ENCODE data around the gene TCFL5.

TCFL5 gene

GRCh38 chr20:62820962-62821725 is 40.5 kb downstream of the TCFL5 start:
- no peak for DNase-seq

DNA sequence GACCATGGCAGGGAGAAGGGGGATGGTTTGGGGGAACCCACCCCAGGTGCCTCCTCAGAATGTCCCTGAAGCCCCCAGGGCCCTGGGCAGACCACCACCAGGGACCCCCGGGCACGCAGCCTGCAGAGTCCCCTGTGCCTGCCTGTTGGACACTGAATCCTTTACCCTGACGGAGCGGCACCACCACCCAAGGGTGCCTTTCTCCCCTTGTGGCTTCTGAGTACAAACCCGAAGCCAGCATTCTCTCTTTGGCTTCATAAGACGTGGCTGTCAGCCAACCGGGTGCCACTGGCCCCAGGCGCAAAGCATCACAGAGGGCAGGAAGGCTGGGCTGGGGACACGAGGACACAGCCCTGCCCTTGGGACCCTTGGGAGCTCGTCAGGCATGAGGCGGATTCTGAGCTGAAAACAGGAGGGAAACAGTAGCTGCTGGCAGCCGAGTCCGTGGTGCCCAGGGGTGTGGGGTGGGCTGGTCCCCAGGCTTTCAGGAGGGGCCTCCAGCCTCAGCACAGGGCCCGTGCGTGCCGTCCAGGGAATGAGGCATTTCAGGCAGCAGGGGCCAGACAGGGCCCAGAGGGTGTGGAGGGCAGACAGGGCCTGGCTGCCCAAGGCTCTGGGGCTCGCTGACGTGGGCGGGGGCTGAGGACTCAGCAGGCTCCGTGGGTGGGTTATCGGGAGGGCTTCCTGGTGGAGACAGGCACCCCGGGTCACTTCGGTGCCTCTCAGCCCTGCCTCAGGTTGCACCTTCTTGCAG is 41.2 kb downstream of the TCFL5 start:
- DNase-seq: no peak

DNA sequence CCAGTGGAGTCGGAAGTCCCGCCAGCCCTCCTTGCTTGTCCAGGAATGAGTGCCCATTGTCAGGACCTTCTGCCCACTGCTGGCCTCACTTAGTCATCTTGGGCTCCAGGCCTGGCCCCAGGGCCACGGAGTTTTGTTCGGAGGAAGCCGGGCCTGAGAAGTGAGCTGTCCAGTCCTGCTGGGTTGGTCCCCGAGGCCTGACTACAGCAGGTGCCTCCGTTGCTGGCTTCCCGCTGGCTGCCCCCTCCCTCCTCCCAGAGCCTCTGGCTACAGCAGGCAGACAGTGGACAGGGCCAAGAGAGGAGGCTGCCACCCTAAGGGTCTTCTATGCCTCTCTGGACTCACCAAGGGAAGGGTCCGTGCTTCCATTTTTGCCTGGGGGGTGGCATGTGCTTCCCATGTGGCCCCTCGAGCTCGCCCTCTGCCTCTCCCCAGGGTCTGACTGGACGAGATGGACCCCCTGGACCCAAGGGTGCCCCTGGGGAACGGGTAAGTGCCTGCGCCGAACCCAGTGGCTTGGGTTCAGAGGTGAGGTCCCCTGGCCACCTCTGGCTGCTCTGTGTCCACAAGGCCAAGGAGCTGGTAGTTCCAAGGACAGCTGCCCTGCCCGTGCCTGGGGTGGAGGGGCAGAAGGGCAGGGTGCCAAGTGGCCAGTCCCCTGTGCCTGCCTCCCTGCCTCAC is 42.0 kb downstream of the TCFL5 start:
- DNase-seq: no peak

- DNase-seq: no peak
These were observed 42.8 kb downstream of the TCFL5 start for GRCh38 chr20:62818592-62819493.

- no peak for DNase-seq
These were observed 43.5 kb downstream of the TCFL5 start for GRCh38 chr20:62817975-62818591.

DNA sequence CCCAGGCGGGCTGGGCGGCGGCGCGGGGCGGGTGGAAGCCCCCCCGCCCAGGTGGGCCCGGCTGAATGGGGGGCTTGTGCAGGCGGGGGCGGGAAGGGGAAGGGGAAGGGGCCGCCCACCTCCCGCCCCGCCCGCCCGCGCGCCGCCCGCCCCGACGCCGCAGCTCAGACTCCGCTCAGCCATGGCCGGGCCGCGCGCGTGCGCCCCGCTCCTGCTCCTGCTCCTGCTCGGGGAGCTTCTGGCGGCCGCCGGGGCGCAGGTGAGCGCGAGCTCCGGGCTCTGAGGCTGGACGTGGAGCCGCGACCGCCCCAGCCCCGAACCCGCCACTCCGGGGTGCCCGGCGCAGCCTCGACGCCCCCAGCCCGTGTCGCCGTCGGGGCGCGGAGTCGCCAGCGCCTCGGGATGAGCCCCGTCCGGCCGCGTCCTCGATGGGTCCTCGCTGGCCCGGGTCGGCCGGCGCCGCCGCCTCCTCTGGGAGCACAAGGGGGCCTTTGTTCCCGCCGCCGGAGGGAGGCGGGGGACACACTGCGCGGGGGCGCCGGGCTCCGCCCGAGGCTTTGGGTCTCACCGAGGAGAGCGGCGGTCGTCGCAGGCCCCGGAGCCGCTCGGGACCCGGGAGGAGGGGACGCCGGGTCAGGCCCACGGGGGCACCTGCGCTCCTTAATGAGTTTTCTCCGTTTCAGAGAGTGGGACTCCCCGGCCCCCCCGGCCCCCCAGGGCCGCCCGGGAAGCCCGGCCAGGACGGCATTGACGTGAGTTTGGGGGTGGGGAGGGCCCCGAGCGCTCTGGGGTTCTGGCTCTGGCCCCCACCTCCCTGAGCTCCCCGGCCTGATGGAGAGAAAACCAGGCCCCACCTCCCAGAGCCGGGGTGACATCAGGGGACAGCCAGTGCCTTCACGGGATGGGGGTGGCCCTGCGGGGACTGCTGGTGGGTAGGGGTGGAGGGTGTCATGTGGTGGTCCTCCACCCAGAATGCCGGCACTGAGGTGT is 44.4 kb downstream of the TCFL5 start, which contains the start of gene COL9A3:
COL9A3 (plus strand) TSS at position 167 of the 990 bp plus-strand sequence; CDS start at position 182, 15 bp downstream.
- DNase-seq: no peak

- DNase-seq: no peak
These were observed 45.4 kb downstream of the TCFL5 start for GRCh38 chr20:62816031-62816883.

- DNase-seq: no peak
These were observed 46.3 kb downstream of the TCFL5 start for GRCh38 chr20:62815066-62815991.

DNA sequence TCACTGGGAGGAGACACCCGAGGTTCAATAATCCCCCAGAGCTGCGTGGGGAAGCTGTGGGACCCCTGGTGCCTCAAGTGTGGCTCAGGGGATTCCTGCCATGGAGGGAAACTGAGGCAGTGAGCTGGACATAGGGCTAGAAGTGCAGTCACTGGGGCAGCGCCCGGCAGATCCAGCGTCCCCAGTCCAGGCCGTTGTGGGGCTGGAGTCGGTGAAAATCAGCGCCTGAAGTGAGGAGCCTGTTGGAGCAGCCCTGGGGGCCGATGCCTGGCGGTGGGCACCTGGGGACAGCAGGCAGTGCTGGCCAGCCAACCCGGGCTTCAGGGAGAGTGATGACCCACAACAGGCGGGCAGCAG is 46.9 kb downstream of the TCFL5 start:
- no peak for DNase-seq

DNA sequence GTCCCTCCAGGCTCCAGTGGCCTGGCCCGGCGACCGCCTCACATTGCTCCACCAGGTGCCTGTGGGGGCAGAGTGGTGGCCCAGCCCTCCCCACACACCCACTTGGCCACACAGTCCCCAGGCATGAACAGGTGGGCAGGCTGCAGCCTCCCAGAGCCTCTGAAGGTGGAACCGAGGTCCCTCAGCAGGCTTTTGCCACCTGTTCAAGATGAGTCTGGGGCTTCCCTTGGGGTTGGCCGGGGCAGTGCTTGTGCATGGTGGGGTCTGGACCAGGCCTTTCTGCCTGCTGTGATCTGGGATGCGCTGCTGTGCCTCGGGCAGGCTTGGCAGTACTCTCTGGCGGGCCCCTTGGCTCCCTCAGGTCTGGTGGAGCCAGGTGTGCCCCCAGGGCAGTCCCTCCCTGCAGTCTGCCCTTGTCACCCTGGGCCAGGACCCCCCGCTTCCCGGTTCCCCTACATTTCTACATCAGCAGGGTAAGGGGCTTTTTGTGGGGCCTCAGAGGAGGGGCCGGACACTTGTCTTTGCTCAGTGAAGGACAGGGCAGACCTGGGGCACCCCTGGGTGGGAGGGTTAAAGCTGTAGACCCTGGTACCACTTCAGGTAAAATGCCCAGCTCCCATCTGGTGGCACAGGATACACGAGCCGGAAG is 47.4 kb downstream of the TCFL5 start:
- DNase-seq: no peak

GRCh38 chr20:62813588-62813987 is 48.0 kb downstream of the TCFL5 start:
- DNase-seq: no peak

GRCh38 chr20:62812907-62813200 is 48.8 kb downstream of the TCFL5 start:
- no peak for DNase-seq

- no peak for DNase-seq
These were observed 49.3 kb downstream of the TCFL5 start for GRCh38 chr20:62812181-62812906.

- DNase-seq: no peak
These were observed 49.9 kb downstream of the TCFL5 start for GRCh38 chr20:62811720-62812119.

DNA sequence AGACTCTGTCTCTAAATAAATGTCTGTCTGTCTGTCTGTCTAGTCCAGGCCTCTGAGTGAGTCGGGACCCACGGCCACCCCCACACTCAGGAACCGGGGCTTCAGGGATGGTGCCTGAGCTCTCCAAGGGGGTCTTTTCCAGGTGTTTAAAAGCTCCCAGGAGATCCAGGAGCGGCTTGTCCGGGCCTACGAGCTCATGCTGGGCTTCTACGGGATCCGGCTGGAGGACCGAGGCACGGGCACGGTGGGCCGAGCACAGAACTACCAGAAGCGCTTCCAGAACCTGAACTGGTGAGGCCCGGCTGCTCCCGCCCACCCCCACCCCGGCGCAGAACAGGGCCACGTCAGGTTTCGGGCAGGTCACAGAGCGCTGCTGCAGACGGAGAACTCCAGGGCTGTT is 50.3 kb downstream of the TCFL5 start:
- no peak for DNase-seq

- no peak for DNase-seq
These were observed 51.8 kb downstream of the TCFL5 start for GRCh38 chr20:62809530-62810428.

Data from NCI-H1930 (cell line).